Measurements from ENCODE around the gene HNRNPLL.

The HNRNPLL gene

GRCh38 chr2:38590053-38590452 is 12.7 kb downstream of the HNRNPLL start:
- DNase-seq, result no peak

GRCh38 chr2:38586931-38587330 is 15.8 kb downstream of the HNRNPLL start:
- no peak for DNase-seq

- DNase-seq, result no peak
These were observed 17.8 kb downstream of the HNRNPLL start for GRCh38 chr2:38584881-38585280.

GRCh38 chr2:38583994-38584393 is 18.7 kb downstream of the HNRNPLL start:
- no peak for DNase-seq

- no peak for DNase-seq
These were observed 19.2 kb downstream of the HNRNPLL start for GRCh38 chr2:38583524-38583923.

- DNase-seq, result peak; percentile 19
These were observed 21.3 kb downstream of the HNRNPLL start for GRCh38 chr2:38581193-38582147.

GRCh38 chr2:38580115-38580636 is 22.6 kb downstream of the HNRNPLL start:
- DNase-seq, result no peak

GRCh38 chr2:38578832-38579231 is 23.9 kb downstream of the HNRNPLL start:
- DNase-seq, result no peak

- no peak for DNase-seq
These were observed 28.4 kb downstream of the HNRNPLL start for GRCh38 chr2:38574278-38574677.

- no peak for DNase-seq
These were observed 30.6 kb downstream of the HNRNPLL start for GRCh38 chr2:38572167-38572566.

- no peak for DNase-seq
These were observed 31.5 kb downstream of the HNRNPLL start for GRCh38 chr2:38571193-38571592.

- DNase-seq, result no peak
These were observed 33.8 kb downstream of the HNRNPLL start for GRCh38 chr2:38568724-38569436.

GRCh38 chr2:38565333-38565732 is 37.4 kb downstream of the HNRNPLL start:
- DNase-seq, result no peak

- DNase-seq, result no peak
These were observed 41.0 kb downstream of the HNRNPLL start for GRCh38 chr2:38561691-38562090.

- no peak for DNase-seq
These were observed 42.6 kb downstream of the HNRNPLL start for GRCh38 chr2:38560092-38560491.

GRCh38 chr2:38557981-38558380 is 44.7 kb downstream of the HNRNPLL start:
- no peak for DNase-seq

- DNase-seq, result no peak
These were observed 45.5 kb downstream of the HNRNPLL start for GRCh38 chr2:38557217-38557616.

- DNase-seq, result no peak
These were observed 46.5 kb downstream of the HNRNPLL start for GRCh38 chr2:38556006-38556801.

- DNase-seq, result no peak
These were observed 47.6 kb downstream of the HNRNPLL start for GRCh38 chr2:38554973-38555595.

- no peak for DNase-seq
These were observed 49.2 kb downstream of the HNRNPLL start for GRCh38 chr2:38553554-38553953.

- no peak for DNase-seq
These were observed 50.5 kb downstream of the HNRNPLL start for GRCh38 chr2:38552259-38552658.

GRCh38 chr2:38551746-38552145 is 51.0 kb downstream of the HNRNPLL start:
- no peak for DNase-seq
